RWPE2 (cell line): ENCODE results near the gene CEP170B.
A peak's percentile ranks its signal among the peaks of the same experiment; 100 is the strongest.

Source experiments
- ATAC-seq: fragments of 200-7000 bp; cut with Tn5 transposase; 3 replicates; pipeline ENCODE4 v1.9.1; 2021; ENCODE audit warnings: low read depth
- DNase-seq: peaks from one replicate; pipeline ENCODE4 v3.0.0-alpha.2; 2020; ENCODE audit warnings: low spot score
- H3K27ac ChIP-seq: fragments of 450-650 bp; 2 replicates; pipeline ENCODE4 v1.5.1; 2017; ENCODE audit warnings: mild to moderate bottlenecking; ENCODE audit not compliant: poor library complexity, severe bottlenecking
- H3K27me3 ChIP-seq: fragments of 250-450 bp; sonication (Bioruptor Pico); 2 replicates; pipeline ENCODE4 v1.5.1; 2021; ENCODE audit warnings: mild to moderate bottlenecking, moderate library complexity; ENCODE audit not compliant: insufficient read depth, poor library complexity, severe bottlenecking
- H3K36me3 ChIP-seq: fragments of 250-450 bp; sonication (Bioruptor Pico); 2 replicates; pipeline ENCODE4 v1.5.1; 2020; ENCODE audit warnings: low read depth, mild to moderate bottlenecking, moderate library complexity
- H3K4me1 ChIP-seq: fragments of 250-450 bp; sonication (Bioruptor Pico); 2 replicates; pipeline ENCODE4 v1.5.1; 2021; ENCODE audit warnings: mild to moderate bottlenecking, moderate library complexity; ENCODE audit not compliant: insufficient read depth, poor library complexity, severe bottlenecking
- H3K4me3 ChIP-seq: fragments of 250-450 bp; sonication (Bioruptor Pico); 2 replicates; pipeline ENCODE4 v1.5.1; 2021; ENCODE audit warnings: mild to moderate bottlenecking, moderate library complexity; ENCODE audit not compliant: severe bottlenecking
- H3K9me3 ChIP-seq: fragments of 250-450 bp; sonication (Bioruptor Pico); 2 replicates; pipeline ENCODE4 v1.5.1; 2021; ENCODE audit warnings: mild to moderate bottlenecking, moderate library complexity; ENCODE audit not compliant: severe bottlenecking
- CTCF ChIP-seq: fragments of 450-650 bp; IDR thresholded peaks from one replicate; pipeline ENCODE4 v1.5.1; 2017; ENCODE audit warnings: mild to moderate bottlenecking, moderate library complexity; ENCODE audit not compliant: poor library complexity, severe bottlenecking

CEP170B gene

GRCh38 chr14:104933746-104934733 is 69.0 kb downstream of the CEP170B start:
- Histone ChIP-seq H3K27ac (no peak overlapping the region), H3K4me3 (no peak overlapping the region), H3K36me3 (peaks cover 9% of the 10 kb centered on the region), H3K4me1 (no peaks in the 10 kb centered on the region), H3K9me3 (no peaks in the 10 kb centered on the region), H3K27me3 (no peaks in the 10 kb centered on the region)
- DNase-seq (peak; percentile 73), ATAC-seq (peak; percentile 2; the same call in 2 of the 3 replicates)
- TF ChIP-seq CTCF, result no peak

GRCh38 chr14:104935026-104935650 is 70.1 kb downstream of the CEP170B start:
- TF ChIP-seq CTCF, result no peak

GRCh38 chr14:104935955-104936354 is 70.9 kb downstream of the CEP170B start:
- Histone ChIP-seq H3K27ac (no peak overlapping the region), H3K9me3 (no peaks in the 10 kb centered on the region), H3K36me3 (peaks cover 28% of the 10 kb centered on the region), H3K27me3 (no peaks in the 10 kb centered on the region), H3K4me3 (no peak overlapping the region), H3K4me1 (no peaks in the 10 kb centered on the region)
- ATAC-seq (peak; percentile 1), DNase-seq (peak; percentile 55)
- no peak for TF ChIP-seq CTCF

More at GRCh38 chr14:104935026-104935650, 70.1 kb downstream of the CEP170B start:
- Histone ChIP-seq H3K27ac (no peak overlapping the region), H3K4me3 (no peak overlapping the region), H3K4me1 (no peaks in the 10 kb centered on the region), H3K9me3 (no peaks in the 10 kb centered on the region), H3K27me3 (no peaks in the 10 kb centered on the region), H3K36me3 (peaks cover 20% of the 10 kb centered on the region)
- DNase-seq (peak; percentile 45), ATAC-seq (peak; percentile 2)

- no peak overlapping the region for H3K27ac ChIP-seq
- H3K9me3 ChIP-seq, result no peaks in the 10 kb centered on the region
- H3K27me3 ChIP-seq, result no peaks in the 10 kb centered on the region
- H3K36me3 ChIP-seq, result peaks cover 34% of the 10 kb centered on the region
- no peak for TF ChIP-seq CTCF
- H3K4me3 ChIP-seq, result no peak overlapping the region
- no peak; the same call in 2 of the 3 replicates for ATAC-seq
- DNase-seq, result peak; percentile 54
- no peaks in the 10 kb centered on the region for H3K4me1 ChIP-seq
Observed at GRCh38 chr14:104936361-104937155, 71.5 kb downstream of the CEP170B start.
